Esophagus muscularis mucosa (tissue), 4 donors: ENCODE results near the gene ITPKC.

ENCODE experiments used
- CTCF ChIP-seq, 3 experiments: fragments of 200-600 bp in 2 of 3; fragments of 450-650 bp in 1 of 3; sonication (generic) in 2 of 3; IDR thresholded peaks; one replicate each; pipeline ENCODE4 v1.5.1; 2017 to 2019; ENCODE audit warnings: antibody characterized with exemption in 3 of 3, mild to moderate bottlenecking in 2 of 3, moderate library complexity in 1 of 3
- EP300 ChIP-seq: sonication (generic); formaldehyde crosslinking; IDR thresholded peaks from one replicate; pipeline ENCODE4 v1.6.1; 2017; ENCODE audit warnings: antibody characterized with exemption
- POLR2A ChIP-seq: fragments of 450-650 bp; IDR thresholded peaks from one replicate; pipeline ENCODE4 v1.6.1; 2017; ENCODE audit warnings: antibody characterized with exemption, moderate library complexity, mild to moderate bottlenecking, low read depth

- no peak for TF ChIP-seq CTCF (IDR thresholded peaks at IDR 0.05)
- no peak for TF ChIP-seq POLR2A
- no peak for TF ChIP-seq EP300
These were observed 23.8 kb downstream of the ITPKC start for GRCh38 chr19:40740747-40741146.
